ENCODE measurements around the gene PPY. TPM values are rescaled to one million over a fixed set of nuclear protein-coding genes. Genes with fewer than 3 reads are reported as not detected.

PPY gene
- total RNA-seq, 2 donors from 2014 or later = 0.49 TPM; not detected in 1

DNA sequence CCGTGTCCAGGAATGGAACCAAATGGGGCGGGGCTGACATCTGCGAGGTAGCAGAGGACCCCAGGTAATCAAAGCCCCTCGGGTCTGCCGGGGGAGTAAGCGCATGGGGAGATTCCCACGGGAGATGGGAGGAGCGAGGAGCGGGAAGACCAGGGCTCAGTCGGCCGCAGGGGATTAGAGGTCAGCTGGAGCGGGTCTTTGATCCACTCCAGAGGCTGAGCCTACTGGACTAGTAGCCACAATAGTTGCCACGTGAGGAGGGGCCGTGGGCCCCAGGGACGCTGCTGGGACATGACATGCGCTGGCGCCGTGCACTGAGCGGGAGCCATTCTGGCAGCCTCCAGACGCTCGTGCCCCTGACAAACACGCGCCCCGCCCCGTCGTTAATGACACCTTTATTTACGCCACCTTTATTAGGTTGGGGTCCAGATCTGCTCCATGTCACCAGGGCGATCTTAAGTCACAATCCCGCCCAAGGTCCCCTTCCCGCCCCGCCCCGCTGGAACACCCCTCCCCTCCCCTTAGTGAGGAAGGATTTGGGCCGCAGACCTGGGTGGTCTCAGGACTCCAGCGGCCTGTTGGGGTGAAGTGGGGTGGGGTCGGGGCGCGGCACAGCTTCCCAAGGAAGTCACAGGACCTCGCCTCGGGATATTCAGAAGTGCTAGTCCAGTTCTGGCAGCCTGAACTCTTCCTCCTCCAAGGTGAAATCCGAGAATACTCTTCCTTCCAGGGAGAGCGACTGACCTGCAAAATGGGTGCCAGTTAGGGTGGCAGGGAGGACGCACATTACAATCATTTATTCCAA lies 15.0 kb downstream of the PPY start:
- Histone ChIP-seq H3K4me1 (no peaks in the 10 kb centered on the region), H3K27me3 (no peaks in the 10 kb centered on the region), H3K9me3 (no peaks in the 10 kb centered on the region), H3K36me3 (no peaks in the 10 kb centered on the region), H3K4me3 (peak overlapping the region; percentile 23), H3K27ac (no peak overlapping the region), H3K9ac (ENCODE audit: low read depth in 2 of 2, low read length in 2 of 2) (peak overlapping the region; percentile 16 to 51)
- intact Hi-C loops (cut with DNase I) = no loop called here
- peak; percentile 35 for DNase-seq
- no peak for TF ChIP-seq CTCF (IDR thresholded peaks at IDR 0.05)

DNA sequence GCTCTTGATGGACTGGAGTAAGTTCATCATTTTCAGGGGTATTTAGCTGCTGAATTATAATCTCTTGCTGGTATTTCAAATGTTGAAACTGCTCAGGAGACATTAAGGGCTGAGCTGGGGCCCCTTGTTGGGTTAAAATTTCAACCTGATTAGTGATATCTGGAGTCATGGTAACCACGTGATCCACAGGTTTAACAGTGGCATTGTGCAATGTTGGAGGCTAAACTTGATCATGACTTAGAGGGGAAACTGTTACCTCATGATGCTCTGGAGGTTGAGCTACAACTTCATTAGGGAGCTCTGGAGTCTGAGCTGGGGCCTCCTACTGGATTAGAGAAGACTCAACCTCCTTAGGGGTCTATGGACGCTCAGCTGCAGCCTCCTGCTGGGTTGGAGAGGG lies 17.7 kb downstream of the PPY start:
- TF ChIP-seq CTCF (IDR thresholded peaks at IDR 0.05) = no peak
- H3K4me3 ChIP-seq = no peak overlapping the region
- H3K9ac ChIP-seq (ENCODE audit: low read depth in 2 of 2, low read length in 2 of 2) = no peak overlapping the region
- DNase-seq = no peak
- intact Hi-C loops (cut with DNase I) = no loop called here
- no peaks in the 10 kb centered on the region for H3K27me3 ChIP-seq
- H3K36me3 ChIP-seq = no peaks in the 10 kb centered on the region
- H3K27ac ChIP-seq = no peak overlapping the region
- no peaks in the 10 kb centered on the region for H3K4me1 ChIP-seq
- no peaks in the 10 kb centered on the region for H3K9me3 ChIP-seq

- H3K27ac ChIP-seq = no peak overlapping the region
- intact Hi-C loops (cut with DNase I) = no loop called here
- no peak for TF ChIP-seq CTCF (IDR thresholded peaks at IDR 0.05)
- no peaks in the 10 kb centered on the region for H3K27me3 ChIP-seq
- H3K4me1 ChIP-seq = no peaks in the 10 kb centered on the region
- H3K36me3 ChIP-seq = no peaks in the 10 kb centered on the region
- no peak overlapping the region for H3K9ac ChIP-seq (ENCODE audit: low read depth in 2 of 2, low read length in 2 of 2)
- H3K4me3 ChIP-seq = no peak overlapping the region
- no peak for DNase-seq
- H3K9me3 ChIP-seq = no peaks in the 10 kb centered on the region
These were observed 21.7 kb downstream of the PPY start for GRCh38 chr17:43920500-43921095.

GRCh38 chr17:43918026-43918389 lies 24.3 kb downstream of the PPY start:
- H3K27me3 ChIP-seq = no peaks in the 10 kb centered on the region
- H3K36me3 ChIP-seq = no peaks in the 10 kb centered on the region
- no peak overlapping the region for H3K27ac ChIP-seq
- DNase-seq = no peak
- H3K4me3 ChIP-seq = no peak overlapping the region
- no peak for TF ChIP-seq CTCF (IDR thresholded peaks at IDR 0.05)
- intact Hi-C loops (cut with DNase I) = no loop called here
- no peaks in the 10 kb centered on the region for H3K9me3 ChIP-seq
- no peaks in the 10 kb centered on the region for H3K4me1 ChIP-seq
- H3K9ac ChIP-seq (ENCODE audit: low read depth in 2 of 2, low read length in 2 of 2) = peak overlapping the region in 1 of 2 donors; percentile 24

DNA sequence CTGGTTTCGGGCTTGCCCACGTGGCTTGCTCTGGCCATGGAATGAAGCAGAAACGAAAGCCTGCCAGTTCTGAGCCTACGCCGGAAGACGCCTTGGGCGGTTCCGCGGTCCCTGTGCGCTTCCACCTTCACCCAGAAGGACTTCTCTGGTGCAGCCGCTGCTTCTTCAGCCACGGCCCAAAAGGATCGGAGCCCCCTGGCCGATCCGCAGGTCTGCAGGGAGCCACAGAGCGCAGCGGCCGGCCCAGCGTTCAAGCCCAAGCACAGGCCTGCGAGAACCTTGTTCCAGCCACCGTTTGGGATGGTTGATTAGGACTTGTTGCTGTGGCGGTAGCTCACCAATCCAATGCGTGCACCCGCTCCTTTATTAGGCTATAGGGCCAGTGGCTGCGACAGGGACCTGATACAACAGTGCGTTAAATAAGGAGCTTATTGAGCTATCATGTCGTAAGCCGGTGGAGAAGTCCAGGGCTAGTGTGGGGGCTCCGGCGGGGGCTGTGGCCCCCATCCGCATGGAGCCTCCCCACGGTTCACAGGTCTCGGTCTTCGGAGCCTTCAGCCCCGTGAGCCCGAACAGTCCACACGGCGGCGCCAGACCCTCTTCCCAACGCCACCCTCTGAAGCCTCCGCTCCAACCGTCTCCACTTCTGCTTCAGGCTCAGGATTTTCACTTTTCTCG lies 24.8 kb downstream of the PPY start:
- Histone ChIP-seq H3K4me3 (peak overlapping the region; percentile 26), H3K27me3 (no peaks in the 10 kb centered on the region), H3K9ac (ENCODE audit: low read depth in 2 of 2, low read length in 2 of 2) (peak overlapping the region; percentile 24 to 46), H3K4me1 (no peaks in the 10 kb centered on the region), H3K27ac (no peak overlapping the region), H3K9me3 (no peaks in the 10 kb centered on the region), H3K36me3 (no peaks in the 10 kb centered on the region)
- intact Hi-C loops (cut with DNase I) = no loop called here
- peak; percentile 52 for TF ChIP-seq CTCF (IDR thresholded peaks at IDR 0.05)
- peak; percentile 56 for DNase-seq

All from colonic mucosa (tissue), 4 donors.